Measurements from ENCODE around the gene PORCN.
A peak's percentile ranks its signal among the peaks of the same experiment; 100 is the strongest.

Gene PORCN

DNA sequence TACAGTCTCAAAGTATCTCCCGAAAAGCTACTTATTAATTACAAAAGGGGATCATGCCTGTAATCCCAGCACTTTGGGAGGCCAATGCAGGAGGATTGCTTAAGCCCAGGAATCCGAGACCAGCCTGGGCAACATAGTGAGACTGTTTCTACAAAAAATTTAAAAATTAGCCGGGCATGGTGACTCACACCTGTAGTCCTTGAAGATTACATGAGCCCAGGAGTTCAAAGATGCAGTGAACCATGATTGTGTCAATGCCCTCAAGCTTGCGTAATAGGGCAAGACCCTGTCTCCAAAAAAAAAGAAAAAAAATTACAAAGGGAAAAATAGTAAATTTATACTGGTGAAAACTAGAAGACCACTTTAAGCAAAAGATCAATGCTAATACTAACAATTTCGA lies 3.3 kb upstream of the PORCN start:
- in situ Hi-C loops (cut with HindIII; ENCODE audit: low pct_ligation_motif_present, low sequenced_read_pairs) = no loop called here
- TF ChIP-seq, protein P1, sequence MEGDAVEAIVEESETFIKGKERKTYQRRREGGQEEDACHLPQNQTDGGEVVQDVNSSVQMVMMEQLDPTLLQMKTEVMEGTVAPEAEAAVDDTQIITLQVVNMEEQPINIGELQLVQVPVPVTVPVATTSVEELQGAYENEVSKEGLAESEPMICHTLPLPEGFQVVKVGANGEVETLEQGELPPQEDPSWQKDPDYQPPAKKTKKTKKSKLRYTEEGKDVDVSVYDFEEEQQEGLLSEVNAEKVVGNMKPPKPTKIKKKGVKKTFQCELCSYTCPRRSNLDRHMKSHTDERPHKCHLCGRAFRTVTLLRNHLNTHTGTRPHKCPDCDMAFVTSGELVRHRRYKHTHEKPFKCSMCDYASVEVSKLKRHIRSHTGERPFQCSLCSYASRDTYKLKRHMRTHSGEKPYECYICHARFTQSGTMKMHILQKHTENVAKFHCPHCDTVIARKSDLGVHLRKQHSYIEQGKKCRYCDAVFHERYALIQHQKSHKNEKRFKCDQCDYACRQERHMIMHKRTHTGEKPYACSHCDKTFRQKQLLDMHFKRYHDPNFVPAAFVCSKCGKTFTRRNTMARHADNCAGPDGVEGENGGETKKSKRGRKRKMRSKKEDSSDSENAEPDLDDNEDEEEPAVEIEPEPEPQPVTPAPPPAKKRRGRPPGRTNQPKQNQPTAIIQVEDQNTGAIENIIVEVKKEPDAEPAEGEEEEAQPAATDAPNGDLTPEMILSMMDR (IDR thresholded peaks at IDR 0.05; ENCODE audit: low read depth, low read length, missing control alignments) = no peak
- Histone ChIP-seq H3K27ac (no peak overlapping the region), H3K36me3 (replicated peaks) (no peaks in the 10 kb centered on the region), H3K27me3 (replicated peaks) (no peaks in the 10 kb centered on the region), H3K4me3 (ENCODE audit: low read depth, low read length) (no peak overlapping the region)
- DNase-seq = no peak

GRCh38 chrX:48507246-48507645 lies 1.5 kb upstream of the PORCN start:
- H3K27me3 ChIP-seq (replicated peaks) = no peaks in the 10 kb centered on the region

DNA sequence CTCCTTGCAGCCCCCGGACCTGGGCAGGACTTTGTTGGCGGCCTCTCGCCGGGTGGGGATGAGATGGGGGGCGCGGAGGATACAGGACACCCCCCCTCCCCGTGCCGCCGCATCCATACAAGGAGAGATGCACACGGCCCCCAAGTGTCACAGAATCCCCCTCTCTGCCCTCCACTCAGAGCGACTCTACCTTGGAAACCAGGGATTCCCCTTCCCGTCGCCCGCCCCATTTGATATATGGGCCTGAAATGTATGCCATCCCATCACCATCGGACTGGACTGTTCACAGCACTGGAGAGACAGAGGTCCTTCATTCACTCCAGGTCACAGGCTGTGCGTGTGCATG lies 426 bp downstream of the PORCN start:
- Histone ChIP-seq H3K27me3 (replicated peaks) (no peaks in the 10 kb centered on the region), H3K27ac (peak overlapping the region; percentile 70), H3K36me3 (replicated peaks) (no peaks in the 10 kb centered on the region), H3K4me3 (ENCODE audit: low read depth, low read length) (peak overlapping the region; percentile 80)
- DNase-seq = no peak
- in situ Hi-C loops (cut with HindIII; ENCODE audit: low pct_ligation_motif_present, low sequenced_read_pairs) = no loop called here
- TF ChIP-seq, protein P1 (IDR thresholded peaks at IDR 0.05; ENCODE audit: low read depth, low read length, missing control alignments) = no peak

More at GRCh38 chrX:48507246-48507645, 1.5 kb upstream of the PORCN start:
- H3K27ac ChIP-seq = no peak overlapping the region
- H3K4me3 ChIP-seq (ENCODE audit: low read depth, low read length) = no peak overlapping the region
- in situ Hi-C loops (cut with HindIII; ENCODE audit: low pct_ligation_motif_present, low sequenced_read_pairs) = no loop called here
- TF ChIP-seq, protein P1 (IDR thresholded peaks at IDR 0.05; ENCODE audit: low read depth, low read length, missing control alignments) = no peak
- no peak for DNase-seq
- H3K36me3 ChIP-seq (replicated peaks) = no peaks in the 10 kb centered on the region

- in situ Hi-C loops (cut with HindIII; ENCODE audit: low pct_ligation_motif_present, low sequenced_read_pairs) = no loop called here
- no peak for DNase-seq
- no peaks in the 10 kb centered on the region for H3K36me3 ChIP-seq (replicated peaks)
- peak overlapping the region; percentile 80 for H3K4me3 ChIP-seq (ENCODE audit: low read depth, low read length)
- no peak overlapping the region for H3K27ac ChIP-seq
- H3K27me3 ChIP-seq (replicated peaks) = no peaks in the 10 kb centered on the region
- TF ChIP-seq, protein P1 (IDR thresholded peaks at IDR 0.05; ENCODE audit: low read depth, low read length, missing control alignments) = no peak
Measured at GRCh38 chrX:48509619-48510018, 827 bp downstream of the PORCN start.

DNA sequence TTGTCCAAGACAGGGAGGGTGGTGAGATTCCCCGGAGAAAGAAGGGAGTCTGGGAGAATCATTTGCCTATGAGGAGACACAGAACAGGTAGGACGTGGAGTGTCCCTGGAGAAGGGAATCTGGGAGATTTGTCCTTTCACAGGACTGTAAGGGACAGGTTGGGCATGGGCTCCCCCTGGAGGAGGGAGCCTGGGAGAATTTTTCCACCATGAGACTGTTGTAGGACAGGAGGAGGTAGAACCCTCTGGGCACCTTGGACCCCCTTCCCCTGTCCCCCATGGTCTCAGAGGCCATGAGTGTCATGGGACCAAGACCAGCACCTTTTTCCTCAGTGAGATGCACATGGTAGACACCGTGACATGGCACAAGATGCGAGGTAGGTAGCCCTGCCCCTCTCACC lies 2.8 kb downstream of the PORCN start:
- Histone ChIP-seq H3K27me3 (replicated peaks) (no peaks in the 10 kb centered on the region), H3K27ac (no peak overlapping the region), H3K36me3 (replicated peaks) (no peaks in the 10 kb centered on the region), H3K4me3 (ENCODE audit: low read depth, low read length) (no peak overlapping the region)
- TF ChIP-seq, protein P1 (IDR thresholded peaks at IDR 0.05; ENCODE audit: low read depth, low read length, missing control alignments) = peak; percentile 68
- in situ Hi-C loops (cut with HindIII; ENCODE audit: low pct_ligation_motif_present, low sequenced_read_pairs) = no loop called here
- no peak for DNase-seq

DNA sequence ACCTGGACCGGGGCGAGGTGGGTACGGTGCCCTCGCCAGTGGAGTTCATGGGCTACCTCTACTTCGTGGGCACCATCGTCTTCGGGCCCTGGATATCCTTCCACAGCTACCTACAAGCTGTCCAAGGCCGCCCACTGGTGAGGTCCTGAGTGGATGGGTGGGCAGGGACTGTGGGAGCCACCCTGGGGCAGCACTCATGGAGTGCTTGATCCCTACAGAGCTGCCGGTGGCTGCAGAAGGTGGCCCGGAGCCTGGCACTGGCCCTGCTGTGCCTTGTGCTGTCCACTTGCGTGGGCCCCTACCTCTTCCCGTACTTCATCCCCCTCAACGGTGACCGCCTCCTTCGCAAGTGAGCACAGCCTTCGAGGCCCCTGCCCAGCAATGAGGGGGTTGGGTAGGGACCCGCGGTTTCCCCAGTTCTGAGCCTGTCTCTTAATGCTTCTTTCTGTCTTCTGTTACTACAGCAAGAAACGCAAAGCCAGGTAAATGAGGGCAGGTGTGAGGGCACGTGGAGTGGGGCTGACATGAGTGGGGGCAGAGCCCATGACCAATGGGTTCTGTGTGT lies 3.7 kb downstream of the PORCN start:
- DNase-seq = no peak
- H3K36me3 ChIP-seq (replicated peaks) = no peaks in the 10 kb centered on the region
- in situ Hi-C loops (cut with HindIII; ENCODE audit: low pct_ligation_motif_present, low sequenced_read_pairs) = no loop called here
- H3K27ac ChIP-seq = no peak overlapping the region
- H3K4me3 ChIP-seq (ENCODE audit: low read depth, low read length) = no peak overlapping the region
- TF ChIP-seq, protein P1 (IDR thresholded peaks at IDR 0.05; ENCODE audit: low read depth, low read length, missing control alignments) = no peak
- no peaks in the 10 kb centered on the region for H3K27me3 ChIP-seq (replicated peaks)

Measured in brain microvascular endothelial cell (primary cell).